HEK293 (cell line): ENCODE results near the gene STAT5B.

Source experiments
- SP2 ChIP-seq: fragments of 450-650 bp; formaldehyde crosslinking; IDR thresholded peaks from 2 replicates; pipeline ENCODE4 v1.5.1; 2016; ENCODE audit warnings: missing biosample characterization, missing genetic modification characterization
- TRIM28 ChIP-seq: IDR thresholded peaks from 2 replicates; pipeline ENCODE4 v1.6.1; 2011; ENCODE audit warnings: low read length, control low read depth, borderline replicate concordance
- ZBTB21 ChIP-seq: fragments of 450-650 bp; formaldehyde crosslinking; IDR thresholded peaks from 2 replicates; pipeline ENCODE4 v1.5.1; 2017; ENCODE audit warnings: missing biosample characterization, missing genetic modification characterization
- ZNF174 ChIP-seq: fragments of 450-650 bp; formaldehyde crosslinking; IDR thresholded peaks from 2 replicates; pipeline ENCODE4 v1.5.0; 2017; ENCODE audit warnings: missing biosample characterization, mild to moderate bottlenecking, missing genetic modification characterization
- ZNF239 ChIP-seq: fragments of 450-650 bp; formaldehyde crosslinking; IDR thresholded peaks from 2 replicates; pipeline ENCODE4 v1.5.1; 2016; ENCODE audit warnings: missing biosample characterization, missing genetic modification characterization
- ZNF280C ChIP-seq: fragments of 450-650 bp; formaldehyde crosslinking; IDR thresholded peaks from 2 replicates; pipeline ENCODE4 v1.5.1; 2016; ENCODE audit warnings: missing biosample characterization, missing genetic modification characterization
- ZNF423 ChIP-seq: fragments of 450-650 bp; formaldehyde crosslinking; IDR thresholded peaks from 2 replicates; pipeline ENCODE4 v1.5.1; 2016; ENCODE audit warnings: missing biosample characterization, missing genetic modification characterization
- TF ChIP-seq, protein P1 (sequence below): fragments of 450-650 bp; formaldehyde crosslinking; IDR thresholded peaks from 2 replicates; pipeline ENCODE4 v1.5.1; 2016; ENCODE audit warnings: missing biosample characterization, missing genetic modification characterization

DNA sequence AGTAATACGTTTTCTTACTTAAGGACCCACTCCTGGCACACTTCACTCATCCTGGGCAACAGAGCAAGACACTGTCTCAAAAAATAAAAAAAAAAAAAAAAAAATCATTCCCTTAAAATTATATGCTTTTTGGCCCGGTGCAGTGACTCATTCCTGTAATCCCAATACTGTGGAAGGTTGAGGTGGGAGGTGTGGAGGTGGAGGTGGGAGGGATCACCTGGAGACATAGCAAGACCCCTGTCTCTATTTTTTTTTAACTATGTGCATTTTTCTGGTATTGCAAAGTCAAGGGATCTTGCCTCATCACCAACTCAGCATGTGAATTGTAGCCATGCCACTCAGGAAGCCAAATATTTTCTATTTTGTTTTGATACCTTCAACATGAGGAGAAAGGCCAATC lies 9.7 kb downstream of the STAT5B start:
- TF ChIP-seq SP2 (tag by site-specific recombination) (no peak), ZBTB21 (tag by site-specific recombination) (no peak), TRIM28 (no peak), ZNF239 (tag by site-specific recombination) (no peak), ZNF174 (tag by site-specific recombination) (no peak), ZNF280C (tag by site-specific recombination) (no peak), ZNF423 (no peak)
- TF ChIP-seq, protein P1, sequence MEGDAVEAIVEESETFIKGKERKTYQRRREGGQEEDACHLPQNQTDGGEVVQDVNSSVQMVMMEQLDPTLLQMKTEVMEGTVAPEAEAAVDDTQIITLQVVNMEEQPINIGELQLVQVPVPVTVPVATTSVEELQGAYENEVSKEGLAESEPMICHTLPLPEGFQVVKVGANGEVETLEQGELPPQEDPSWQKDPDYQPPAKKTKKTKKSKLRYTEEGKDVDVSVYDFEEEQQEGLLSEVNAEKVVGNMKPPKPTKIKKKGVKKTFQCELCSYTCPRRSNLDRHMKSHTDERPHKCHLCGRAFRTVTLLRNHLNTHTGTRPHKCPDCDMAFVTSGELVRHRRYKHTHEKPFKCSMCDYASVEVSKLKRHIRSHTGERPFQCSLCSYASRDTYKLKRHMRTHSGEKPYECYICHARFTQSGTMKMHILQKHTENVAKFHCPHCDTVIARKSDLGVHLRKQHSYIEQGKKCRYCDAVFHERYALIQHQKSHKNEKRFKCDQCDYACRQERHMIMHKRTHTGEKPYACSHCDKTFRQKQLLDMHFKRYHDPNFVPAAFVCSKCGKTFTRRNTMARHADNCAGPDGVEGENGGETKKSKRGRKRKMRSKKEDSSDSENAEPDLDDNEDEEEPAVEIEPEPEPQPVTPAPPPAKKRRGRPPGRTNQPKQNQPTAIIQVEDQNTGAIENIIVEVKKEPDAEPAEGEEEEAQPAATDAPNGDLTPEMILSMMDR: no peak
